HT-29 (cell line): ENCODE data around the gene SLC38A4. TPM values are rescaled to one million over a fixed set of nuclear protein-coding genes. Genes with fewer than 3 reads are reported as not detected.
"Not testable (repeated sequence)": the region's sequence is repeated elsewhere in the genome, so short reads cannot be mapped to it uniquely, and the experiment has no call there.

Experiments used
- DNase-seq: peaks from one replicate; pipeline ENCODE4 v3.0.0-alpha.2; 2015; ENCODE audit warnings: low spot score
- total RNA-seq: library from RNA; depleted of rRNA; stranded (reverse); fragments of >200 nt; shearing (Covaris generic); gene quantifications from 2 replicates; pipeline ENCODE4 v1.2.3, GENCODE V29; 2014

The SLC38A4 gene
- total RNA-seq, 1 experiment from 2014 or later, result 3.3 TPM

DNA sequence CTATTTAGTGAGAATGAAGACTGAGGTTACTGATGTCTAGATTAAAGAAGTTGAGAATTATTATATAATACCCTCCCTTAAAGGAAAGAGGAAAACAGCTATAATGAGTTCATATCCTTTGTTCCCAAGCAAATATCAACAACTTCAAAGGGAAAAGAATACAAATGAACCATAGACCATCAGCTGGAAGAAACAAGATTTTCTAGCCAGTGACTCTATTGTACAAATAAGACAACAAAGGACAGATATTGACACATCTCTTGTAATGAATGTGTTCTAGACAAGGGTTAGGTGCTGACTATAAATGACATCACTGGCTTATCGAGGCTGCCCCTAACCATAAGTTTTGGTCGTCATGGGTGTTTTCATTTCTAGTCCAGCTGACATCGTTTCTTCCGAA is 48.2 kb downstream of the SLC38A4 start:
- DNase-seq, result no peak

GRCh38 chr12:46775796-46776195 is 50.0 kb downstream of the SLC38A4 start:
- no peak for DNase-seq

DNA sequence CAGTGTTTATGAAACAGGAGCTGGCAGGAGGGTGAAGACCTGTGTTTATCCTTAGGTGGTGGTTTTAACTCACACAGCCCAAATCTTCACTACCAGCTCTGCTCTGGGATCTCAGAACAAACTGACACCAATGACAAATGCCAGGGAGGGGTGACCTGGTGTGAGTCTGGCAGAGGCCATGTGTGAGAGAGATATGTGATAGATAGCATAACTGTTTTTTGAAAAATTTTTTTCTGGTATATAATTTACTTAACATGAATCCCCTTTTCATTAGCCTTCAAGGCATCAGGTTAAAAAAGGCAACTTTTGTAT is 51.5 kb downstream of the SLC38A4 start:
- no peak for DNase-seq

GRCh38 chr12:46773586-46774321 is 52.0 kb downstream of the SLC38A4 start:
- DNase-seq, result no peak

GRCh38 chr12:46771268-46771827 is 54.4 kb downstream of the SLC38A4 start:
- DNase-seq, result no peak

DNA sequence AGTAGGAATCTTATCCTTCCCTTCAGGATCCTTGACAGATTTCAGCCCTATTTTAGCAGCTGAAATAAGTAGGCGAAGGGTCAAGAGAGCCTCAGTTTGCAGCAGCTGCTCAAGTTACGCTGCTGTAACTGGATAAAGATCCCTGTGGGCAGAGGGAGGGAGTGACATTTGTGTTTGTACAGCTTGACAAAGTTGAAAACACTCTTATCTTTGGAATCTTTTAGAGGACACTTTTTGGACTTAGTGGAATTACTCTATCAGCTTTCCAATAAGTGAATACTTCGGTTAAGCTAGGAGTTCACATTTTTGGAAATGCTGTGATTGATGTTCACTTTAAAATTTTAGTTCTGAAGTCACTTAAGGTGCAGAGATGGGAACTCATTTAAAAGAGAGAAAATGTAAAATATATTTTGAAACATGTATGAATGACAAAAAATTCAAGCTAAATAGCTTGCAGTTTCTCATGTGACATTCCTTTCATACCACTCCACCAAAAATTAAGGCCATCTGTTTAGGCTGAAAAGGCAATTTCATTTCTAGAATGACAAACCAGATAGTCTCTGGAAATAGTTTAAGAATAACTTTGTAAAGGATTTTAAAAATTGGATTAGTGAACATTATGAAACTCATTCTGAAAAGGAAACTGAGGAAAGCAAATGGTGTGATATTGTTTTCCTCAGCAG is 55.2 kb downstream of the SLC38A4 start:
- DNase-seq, result no peak

DNA sequence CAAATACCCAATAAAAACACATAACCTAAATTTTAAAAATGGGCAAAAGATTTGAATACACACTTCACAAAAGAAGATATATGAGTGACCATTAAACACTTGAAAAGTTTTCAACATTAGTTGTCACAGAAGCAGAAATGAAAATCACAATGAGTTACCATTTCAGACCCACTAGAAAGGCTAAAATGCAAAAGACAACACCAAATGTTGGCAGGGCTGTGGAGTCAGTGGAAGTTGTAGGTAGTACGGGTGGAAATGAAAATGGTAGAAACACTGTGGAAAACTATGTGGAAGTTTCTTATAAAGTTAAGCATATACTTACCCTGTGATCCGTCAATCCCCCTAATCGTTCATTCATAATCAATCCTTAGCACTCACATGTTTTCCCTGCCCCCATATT is 61.8 kb downstream of the SLC38A4 start:
- DNase-seq, result no peak

GRCh38 chr12:46763230-46763629 is 62.6 kb downstream of the SLC38A4 start:
- DNase-seq, result no peak

DNA sequence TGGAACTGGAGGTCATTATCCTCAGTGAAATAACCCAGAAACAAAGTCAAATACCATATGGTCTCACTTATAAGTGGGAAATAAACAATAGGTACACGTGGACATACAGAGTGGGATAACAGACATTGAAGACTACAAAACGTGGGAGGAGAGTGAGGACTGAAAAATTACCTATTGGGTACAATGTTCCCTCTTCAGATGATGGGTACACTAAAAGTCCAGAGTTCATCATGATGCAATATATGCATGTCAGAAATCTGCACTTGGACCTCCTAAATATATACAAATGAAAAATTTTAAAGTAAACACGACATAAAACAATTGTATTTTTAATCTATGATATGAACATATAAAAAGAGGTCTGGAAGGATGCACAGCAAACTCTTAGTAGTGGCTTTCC is 71.2 kb downstream of the SLC38A4 start:
- DNase-seq, result no peak

- DNase-seq, result peak; percentile 24
These were observed 73.4 kb downstream of the SLC38A4 start for GRCh38 chr12:46752396-46752795.

GRCh38 chr12:46751173-46751572 is 74.6 kb downstream of the SLC38A4 start:
- DNase-seq, result no peak

DNA sequence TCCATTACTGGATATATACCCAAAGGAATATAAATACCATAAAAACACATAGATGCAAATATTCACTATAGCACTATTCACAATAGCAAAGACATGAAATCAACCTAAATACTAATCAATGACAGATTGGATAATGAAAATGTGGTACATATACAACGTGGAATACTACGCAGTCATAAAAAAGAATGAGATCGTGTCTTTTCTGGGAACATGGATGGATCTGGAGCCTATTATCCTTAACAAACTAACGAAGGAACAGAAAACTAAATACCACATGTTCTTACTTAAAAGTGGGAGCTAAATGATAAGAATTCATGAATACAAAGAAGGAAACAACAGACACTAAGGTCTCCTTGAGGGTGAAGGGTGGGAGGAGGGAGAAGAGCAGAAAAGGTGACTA is 76.5 kb downstream of the SLC38A4 start:
- DNase-seq, result no peak

- no peak for DNase-seq
These were observed 81.5 kb downstream of the SLC38A4 start for GRCh38 chr12:46744283-46744682.

DNA sequence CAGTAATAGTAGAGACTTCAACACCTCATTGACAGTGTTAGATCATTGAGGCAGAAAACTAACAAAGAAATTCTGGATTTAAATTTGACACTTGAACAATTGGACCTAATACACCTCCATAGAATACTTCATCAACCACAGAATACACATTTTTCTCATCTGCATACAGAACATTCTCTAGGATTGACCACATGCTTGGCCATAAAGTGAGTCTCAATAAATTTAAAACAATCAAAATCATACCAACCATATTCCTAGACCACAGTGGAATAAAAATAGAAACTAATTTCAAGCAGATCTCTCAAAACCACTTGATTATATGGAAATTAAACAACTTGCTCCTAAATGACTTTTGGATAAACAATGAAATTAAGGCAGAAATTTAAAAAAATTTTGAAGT is 82.3 kb downstream of the SLC38A4 start:
- DNase-seq, result no peak

DNA sequence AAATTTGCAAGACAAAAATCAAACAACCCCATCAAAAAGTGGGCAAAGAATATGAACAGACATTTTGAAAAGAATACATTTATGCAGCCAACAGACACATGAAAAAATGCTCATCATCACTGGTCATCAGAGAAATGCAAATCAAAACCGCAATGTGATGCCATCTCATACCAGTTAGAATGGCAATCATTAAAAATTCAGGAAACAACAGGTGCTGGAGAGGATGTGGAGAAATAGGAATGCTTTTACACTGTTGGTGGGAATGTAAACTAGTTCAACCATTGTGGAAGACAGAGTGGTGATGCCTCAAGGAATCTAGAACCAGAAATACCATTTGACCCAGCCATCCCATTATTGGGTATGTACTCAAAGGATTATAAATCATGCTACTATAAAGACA is 83.5 kb downstream of the SLC38A4 start:
- DNase-seq, result not testable (repeated sequence)

- DNase-seq, result no peak
These were observed 100.5 kb downstream of the SLC38A4 start for GRCh38 chr12:46725332-46725731.

GRCh38 chr12:46723629-46724419 is 102.0 kb downstream of the SLC38A4 start:
- DNase-seq, result no peak

- DNase-seq, result no peak
These were observed 103.2 kb downstream of the SLC38A4 start for GRCh38 chr12:46722394-46723185.

DNA sequence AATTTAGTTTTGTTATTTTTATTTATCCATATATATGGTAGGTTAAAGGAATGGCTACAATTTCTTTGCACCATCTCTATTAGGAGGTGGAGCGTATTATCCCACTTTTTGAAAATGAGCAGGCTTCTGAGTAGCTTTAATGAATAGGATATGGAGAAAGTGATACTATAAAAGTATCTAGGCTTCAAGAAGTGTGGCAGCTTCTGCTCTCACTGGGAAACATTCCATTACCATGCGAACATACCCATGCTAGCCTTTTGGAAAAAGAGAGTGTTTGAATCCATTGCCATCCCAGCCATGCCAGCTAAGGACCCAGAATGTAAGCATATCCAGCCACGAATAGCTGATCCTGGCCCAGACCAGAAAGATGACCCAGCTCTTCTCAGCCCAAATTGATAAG is 107.3 kb downstream of the SLC38A4 start:
- no peak for DNase-seq

- no peak for DNase-seq
These were observed 107.9 kb downstream of the SLC38A4 start for GRCh38 chr12:46717868-46718267.

GRCh38 chr12:46717159-46717558 is 108.6 kb downstream of the SLC38A4 start:
- DNase-seq, result no peak
